GM12872 (cell line): ENCODE measurements around the gene H2BW2.
"Not testable (repeated sequence)": the region's sequence is repeated elsewhere in the genome, so short reads cannot be mapped to it uniquely, and the experiment has no call there.

Source experiments
- CTCF ChIP-seq: IDR thresholded peaks from 3 replicates; pipeline ENCODE4 v1.5.1; 2011; ENCODE audit warnings: low read depth, mild to moderate bottlenecking, low read length, moderate library complexity; ENCODE audit not compliant: insufficient read depth

The H2BW2 gene

GRCh38 chrX:104045642-104046041 is 5.9 kb downstream of the H2BW2 start:
- no peak for TF ChIP-seq CTCF

GRCh38 chrX:104047171-104047570 is 7.4 kb downstream of the H2BW2 start:
- no peak for TF ChIP-seq CTCF

- TF ChIP-seq CTCF, result not testable (repeated sequence)
Observed at GRCh38 chrX:104075778-104076445, 36.2 kb downstream of the H2BW2 start, which contains the start of gene TMSB15C. TSS of gene TMSB15C (minus strand) at chrX:104076236.

GRCh38 chrX:104084063-104084462 is 44.3 kb downstream of the H2BW2 start:
- TF ChIP-seq CTCF, result no peak

GRCh38 chrX:104084534-104085277 is 45.0 kb downstream of the H2BW2 start:
- no peak for TF ChIP-seq CTCF

GRCh38 chrX:104085477-104085876 is 45.7 kb downstream of the H2BW2 start:
- TF ChIP-seq CTCF, result no peak

GRCh38 chrX:104085919-104086318 is 46.2 kb downstream of the H2BW2 start:
- TF ChIP-seq CTCF, result no peak
